Measurements from ENCODE around the gene RTN4R. TPM values are rescaled to one million over a fixed set of nuclear protein-coding genes. Genes with fewer than 3 reads are reported as not detected.

The RTN4R gene
- total RNA-seq, 1 experiment from 2014 or later = 11.1 TPM

DNA sequence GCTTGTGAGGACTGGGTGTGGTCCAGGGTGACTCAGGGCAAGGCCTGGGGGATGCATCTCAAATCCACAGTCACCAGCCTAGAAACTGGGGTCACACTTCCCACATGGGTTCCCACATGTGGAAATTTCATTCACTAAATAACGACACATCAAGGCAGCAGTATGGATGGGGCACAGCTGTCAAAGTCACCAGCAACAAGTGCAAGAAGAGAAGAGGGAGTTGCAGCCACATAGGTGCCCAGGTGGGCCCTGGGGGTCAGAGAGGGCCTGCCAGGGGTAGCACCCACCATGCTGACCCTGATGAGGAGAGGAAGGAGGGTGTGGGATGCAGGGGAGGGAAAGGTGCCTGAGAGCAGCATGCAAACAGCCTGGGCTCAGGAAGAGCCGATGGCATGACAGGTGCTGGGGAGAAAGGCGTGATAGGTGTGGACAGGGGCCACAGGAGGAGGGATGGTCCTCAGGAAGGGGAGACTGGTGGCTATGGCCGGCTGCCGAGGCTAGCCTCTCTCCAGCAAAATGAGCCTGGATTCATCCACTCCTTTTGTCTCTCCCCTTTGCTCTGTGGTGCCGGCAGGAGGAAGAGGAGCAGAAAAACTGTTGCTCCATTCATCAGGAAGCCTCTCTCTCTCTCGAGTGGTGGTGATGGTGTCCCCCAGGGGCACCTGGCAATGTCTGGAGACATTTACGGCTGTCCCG is 29.4 kb upstream of the RTN4R start:
- BruUV-seq (replicated peaks) = no TSS peak
- ChIA-PET POLR2A (no interaction called here), CTCF (no interaction called here)
- H3K9me3 Mint-ChIP-seq (ENCODE audit: unreplicated experiment) = no peaks in the 10 kb centered on the region
- H3K27ac Mint-ChIP-seq (ENCODE audit: unreplicated experiment) = no peak overlapping the region
- H3K4me1 ChIP-seq = no peaks in the 10 kb centered on the region
- peak overlapping the region; percentile 78 for H3K4me3 Mint-ChIP-seq (ENCODE audit: unreplicated experiment)
- H3K36me3 ChIP-seq (ENCODE audit: control insufficient read depth, insufficient read depth, low read length) = no peaks in the 10 kb centered on the region
- no peak overlapping the region for H3K4me3 ChIP-seq (ENCODE audit: low read depth, low read length)
- H3K9me3 ChIP-seq = no peaks in the 10 kb centered on the region
- no peaks in the 10 kb centered on the region for H3K4me1 Mint-ChIP-seq (ENCODE audit: low read depth, unreplicated experiment)
- intact Hi-C loops (cut with micrococcal nuclease; ENCODE audit: unreplicated experiment) = no loop called here
- H3K27me3 Mint-ChIP-seq (ENCODE audit: insufficient read depth, unreplicated experiment) = peaks cover 21% of the 10 kb centered on the region
- no peak for DNase-seq
- peaks cover 6% of the 10 kb centered on the region for H3K36me3 Mint-ChIP-seq (ENCODE audit: insufficient read depth, unreplicated experiment)
- no peaks in the 10 kb centered on the region; the same call in 1 of the 2 replicates for H3K27me3 ChIP-seq (replicated peaks; ENCODE audit: control insufficient read depth, insufficient read depth, low read length)
- TF ChIP-seq, protein P1, sequence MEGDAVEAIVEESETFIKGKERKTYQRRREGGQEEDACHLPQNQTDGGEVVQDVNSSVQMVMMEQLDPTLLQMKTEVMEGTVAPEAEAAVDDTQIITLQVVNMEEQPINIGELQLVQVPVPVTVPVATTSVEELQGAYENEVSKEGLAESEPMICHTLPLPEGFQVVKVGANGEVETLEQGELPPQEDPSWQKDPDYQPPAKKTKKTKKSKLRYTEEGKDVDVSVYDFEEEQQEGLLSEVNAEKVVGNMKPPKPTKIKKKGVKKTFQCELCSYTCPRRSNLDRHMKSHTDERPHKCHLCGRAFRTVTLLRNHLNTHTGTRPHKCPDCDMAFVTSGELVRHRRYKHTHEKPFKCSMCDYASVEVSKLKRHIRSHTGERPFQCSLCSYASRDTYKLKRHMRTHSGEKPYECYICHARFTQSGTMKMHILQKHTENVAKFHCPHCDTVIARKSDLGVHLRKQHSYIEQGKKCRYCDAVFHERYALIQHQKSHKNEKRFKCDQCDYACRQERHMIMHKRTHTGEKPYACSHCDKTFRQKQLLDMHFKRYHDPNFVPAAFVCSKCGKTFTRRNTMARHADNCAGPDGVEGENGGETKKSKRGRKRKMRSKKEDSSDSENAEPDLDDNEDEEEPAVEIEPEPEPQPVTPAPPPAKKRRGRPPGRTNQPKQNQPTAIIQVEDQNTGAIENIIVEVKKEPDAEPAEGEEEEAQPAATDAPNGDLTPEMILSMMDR (IDR thresholded peaks at IDR 0.05; ENCODE audit: insufficient read depth in 1 of 2, low read depth in 1 of 2, low read length in 1 of 2, severe bottlenecking in 1 of 2, unreplicated experiment in 1 of 2) = no peak

DNA sequence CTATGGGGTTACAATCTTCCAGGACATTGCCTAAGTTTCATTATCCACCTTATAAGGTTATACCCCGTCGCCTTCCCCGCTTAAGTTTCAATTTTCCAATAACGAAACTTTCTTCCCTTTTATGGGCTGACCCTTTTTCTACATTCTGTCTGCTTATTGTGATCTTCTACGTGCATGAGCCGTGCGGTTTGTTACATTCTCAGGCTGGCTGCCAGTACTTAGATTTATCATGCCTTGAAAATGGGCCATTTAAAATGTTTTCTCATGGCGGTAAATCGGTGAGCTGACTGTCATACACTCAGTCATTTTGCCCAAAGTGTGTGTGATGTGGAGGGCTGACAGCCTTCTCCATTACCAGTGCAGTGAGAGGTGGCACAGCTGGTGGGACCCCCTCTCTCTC is 28.5 kb upstream of the RTN4R start:
- CTCF ChIA-PET = no interaction called here
- Mint-ChIP-seq H3K36me3 (ENCODE audit: insufficient read depth, unreplicated experiment) (peaks cover 6% of the 10 kb centered on the region), H3K4me1 (ENCODE audit: low read depth, unreplicated experiment) (no peaks in the 10 kb centered on the region), H3K9me3 (ENCODE audit: unreplicated experiment) (no peaks in the 10 kb centered on the region), H3K27ac (ENCODE audit: unreplicated experiment) (no peak overlapping the region), H3K27me3 (ENCODE audit: insufficient read depth, unreplicated experiment) (peaks cover 22% of the 10 kb centered on the region), H3K4me3 (ENCODE audit: unreplicated experiment) (no peak overlapping the region)
- H3K4me1 ChIP-seq = no peaks in the 10 kb centered on the region
- H3K9me3 ChIP-seq = no peaks in the 10 kb centered on the region
- TF ChIP-seq, protein P1 (IDR thresholded peaks at IDR 0.05; ENCODE audit: insufficient read depth in 1 of 2, low read depth in 1 of 2, low read length in 1 of 2, severe bottlenecking in 1 of 2, unreplicated experiment in 1 of 2) = no peak
- no peaks in the 10 kb centered on the region for H3K36me3 ChIP-seq (ENCODE audit: control insufficient read depth, insufficient read depth, low read length)
- H3K4me3 ChIP-seq (ENCODE audit: low read depth, low read length) = no peak overlapping the region
- no TSS peak for BruUV-seq (replicated peaks)
- DNase-seq = no peak
- POLR2A ChIA-PET = no interaction called here
- intact Hi-C loops (cut with micrococcal nuclease; ENCODE audit: unreplicated experiment) = no loop called here
- no peaks in the 10 kb centered on the region; the same call in 1 of the 2 replicates for H3K27me3 ChIP-seq (replicated peaks; ENCODE audit: control insufficient read depth, insufficient read depth, low read length)

DNA sequence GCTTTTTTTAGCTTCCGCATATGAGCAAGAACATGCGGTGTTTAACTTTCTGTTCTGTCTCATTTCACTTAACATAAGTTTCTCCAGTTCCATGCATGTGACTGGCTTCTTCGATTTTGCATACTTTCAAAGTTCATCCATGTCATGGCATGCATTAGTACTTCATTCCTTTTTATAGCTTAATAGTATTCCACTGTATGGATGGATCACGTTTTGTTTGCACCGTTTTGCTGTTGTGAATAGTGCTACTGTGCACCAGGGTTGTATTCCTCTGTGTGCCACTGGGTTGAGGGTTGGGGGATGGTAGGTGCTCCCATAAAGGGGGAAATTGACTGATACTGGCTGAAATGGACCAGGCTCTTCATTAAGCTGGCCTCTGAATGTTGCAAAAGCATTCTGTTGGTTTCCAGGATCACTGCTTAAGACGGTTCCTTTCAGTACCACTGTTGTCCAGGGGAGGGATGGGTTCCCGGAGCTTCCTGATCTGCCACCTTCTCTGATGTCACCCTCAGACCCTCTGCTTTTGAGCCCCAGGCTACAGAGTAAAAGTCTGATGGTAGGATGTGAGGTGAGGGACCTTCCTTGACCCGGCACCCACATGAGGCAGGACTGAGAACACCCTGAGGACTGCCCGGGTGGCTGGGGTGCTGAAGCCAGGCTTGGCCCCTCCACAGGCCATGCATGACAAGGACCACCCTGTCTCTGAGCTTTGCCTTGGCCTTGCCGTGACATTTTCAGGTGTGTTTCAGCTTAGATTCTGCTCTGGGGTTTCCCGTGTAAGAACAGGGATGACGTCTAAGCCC is 27.3 kb upstream of the RTN4R start:
- DNase-seq = no peak
- ChIA-PET POLR2A (no interaction called here), CTCF (interaction anchor here (1.0 kb wide), 1 partner anchor 24 kb away, joined by 3 read pairs; the partner anchor contains the start of gene DGCR6L)
- H3K27me3 Mint-ChIP-seq (ENCODE audit: insufficient read depth, unreplicated experiment) = peaks cover 19% of the 10 kb centered on the region
- intact Hi-C loops (cut with micrococcal nuclease; ENCODE audit: unreplicated experiment) = no loop called here
- no peak overlapping the region for H3K4me3 Mint-ChIP-seq (ENCODE audit: unreplicated experiment)
- no TSS peak for BruUV-seq (replicated peaks)
- H3K9me3 ChIP-seq = no peaks in the 10 kb centered on the region
- H3K9me3 Mint-ChIP-seq (ENCODE audit: unreplicated experiment) = no peaks in the 10 kb centered on the region
- TF ChIP-seq, protein P1 (IDR thresholded peaks at IDR 0.05; ENCODE audit: insufficient read depth in 1 of 2, low read depth in 1 of 2, low read length in 1 of 2, severe bottlenecking in 1 of 2, unreplicated experiment in 1 of 2) = no peak
- no peak overlapping the region for H3K4me3 ChIP-seq (ENCODE audit: low read depth, low read length)
- no peaks in the 10 kb centered on the region; the same call in 1 of the 2 replicates for H3K27me3 ChIP-seq (replicated peaks; ENCODE audit: control insufficient read depth, insufficient read depth, low read length)
- peaks cover 6% of the 10 kb centered on the region for H3K36me3 Mint-ChIP-seq (ENCODE audit: insufficient read depth, unreplicated experiment)
- H3K27ac Mint-ChIP-seq (ENCODE audit: unreplicated experiment) = no peak overlapping the region
- H3K36me3 ChIP-seq (ENCODE audit: control insufficient read depth, insufficient read depth, low read length) = no peaks in the 10 kb centered on the region
- H3K4me1 ChIP-seq = no peaks in the 10 kb centered on the region
- no peaks in the 10 kb centered on the region for H3K4me1 Mint-ChIP-seq (ENCODE audit: low read depth, unreplicated experiment)

Data from Caco-2 (cell line).